Activated T-cell treated with anti-CD3 and anti-CD28 coated beads, Interleukin-2, amount 50 U/mL, for 72 hours (primary cell): Measurements from ENCODE around the gene RGS8. TPM values are rescaled to one million over a fixed set of nuclear protein-coding genes. Genes with fewer than 3 reads are reported as not detected.

Source experiments
- ATAC-seq, 2 donors: fragments of 150-1000 bp; cut with Tn5 transposase; replicated peaks in 1 of 2; 2 replicates each; pipeline ENCODE4 v1.10.0; 2021; ENCODE audit warnings: moderate library complexity in 2 of 2, mild to moderate bottlenecking in 1 of 2
- DNase-seq, 2 donors: peaks; one replicate each; pipeline ENCODE4 v3.0.0; 2021 to 2022; ENCODE audit warnings: mixed read lengths in 1 of 2
- H3K27ac Mint-ChIP-seq: one replicate; pipeline ENCODE4 v1.8.0; 2022; ENCODE audit warnings: mild to moderate bottlenecking, moderate library complexity, mixed read lengths
- H3K27me3 Mint-ChIP-seq: one replicate; pipeline ENCODE4 v1.8.0; 2022; ENCODE audit warnings: low read depth, mixed read lengths
- H3K36me3 Mint-ChIP-seq, 2 donors: one replicate each; pipeline ENCODE4 v1.8.0; 2022; ENCODE audit warnings: mixed read lengths in 2 of 2, mild to moderate bottlenecking in 1 of 2; ENCODE audit not compliant: insufficient read depth in 2 of 2
- H3K4me1 Mint-ChIP-seq: one replicate; pipeline ENCODE4 v1.8.0; 2022; ENCODE audit warnings: low read depth, mixed read lengths
- H3K4me3 Mint-ChIP-seq, 2 donors: one replicate each; pipeline ENCODE4 v1.8.0; 2022; ENCODE audit warnings: mild to moderate bottlenecking in 2 of 2, mixed read lengths in 2 of 2, moderate library complexity in 2 of 2
- H3K9me3 Mint-ChIP-seq, 2 donors: one replicate each; pipeline ENCODE4 v1.8.0; 2022; ENCODE audit warnings: mixed read lengths in 2 of 2
- total RNA-seq, 2 donors: library from RNA; stranded (reverse); gene quantifications; one replicate each; pipeline ENCODE4 v1.2.3, GENCODE V29; 2022

The RGS8 gene
- total RNA-seq, 2 donors from 2014 or later = 0.05 TPM; not detected in 1

GRCh38 chr1:182676274-182676673 is 8.1 kb downstream of the RGS8 start:
- ATAC-seq (no peak), DNase-seq (no peak)
- Mint-ChIP-seq H3K9me3 (no peaks in the 10 kb centered on the region), H3K27ac (no peak overlapping the region), H3K4me1 (peaks cover 16% of the 10 kb centered on the region), H3K27me3 (peaks cover 52% of the 10 kb centered on the region), H3K36me3 (peaks cover 0 to 2% of the 10 kb centered on the region in 2 donors), H3K4me3 (no peak overlapping the region)

- H3K27ac Mint-ChIP-seq = no peak overlapping the region
- peaks cover 48% of the 10 kb centered on the region for H3K27me3 Mint-ChIP-seq
- no peak for DNase-seq
- peaks cover 0 to 2% of the 10 kb centered on the region in 2 donors for H3K36me3 Mint-ChIP-seq
- H3K9me3 Mint-ChIP-seq = no peaks in the 10 kb centered on the region
- H3K4me1 Mint-ChIP-seq = peaks cover 4% of the 10 kb centered on the region
- H3K4me3 Mint-ChIP-seq = no peak overlapping the region
- peak in 1 of 2 donors; percentile 15 for ATAC-seq
These were observed 9.8 kb downstream of the RGS8 start for GRCh38 chr1:182674346-182675246.

GRCh38 chr1:182672487-182672836 is 11.9 kb downstream of the RGS8 start:
- Mint-ChIP-seq H3K4me3 (no peak overlapping the region), H3K36me3 (peaks cover 0 to 2% of the 10 kb centered on the region in 2 donors), H3K27ac (no peak overlapping the region), H3K27me3 (peaks cover 41% of the 10 kb centered on the region), H3K9me3 (no peaks in the 10 kb centered on the region), H3K4me1 (peaks cover 4% of the 10 kb centered on the region)
- DNase-seq = no peak
- no peak for ATAC-seq

GRCh38 chr1:182671750-182672486 is 12.5 kb downstream of the RGS8 start:
- H3K27ac Mint-ChIP-seq = no peak overlapping the region
- H3K36me3 Mint-ChIP-seq = peaks cover 0 to 2% of the 10 kb centered on the region in 2 donors
- no peak for ATAC-seq
- H3K4me1 Mint-ChIP-seq = peaks cover 4% of the 10 kb centered on the region
- no peaks in the 10 kb centered on the region for H3K9me3 Mint-ChIP-seq
- H3K27me3 Mint-ChIP-seq = peaks cover 41% of the 10 kb centered on the region
- H3K4me3 Mint-ChIP-seq = no peak overlapping the region
- DNase-seq = no peak

- H3K4me3 Mint-ChIP-seq = no peak overlapping the region
- DNase-seq (no peak), ATAC-seq (no peak)
- H3K27ac Mint-ChIP-seq = no peak overlapping the region
- no peaks in the 10 kb centered on the region for H3K36me3 Mint-ChIP-seq
- peaks cover 4% of the 10 kb centered on the region for H3K4me1 Mint-ChIP-seq
- no peaks in the 10 kb centered on the region for H3K9me3 Mint-ChIP-seq
- H3K27me3 Mint-ChIP-seq = peaks cover 34% of the 10 kb centered on the region
These were observed 14.2 kb downstream of the RGS8 start for GRCh38 chr1:182670032-182670749.

- no peak overlapping the region for H3K27ac Mint-ChIP-seq
- no peaks in the 10 kb centered on the region for H3K9me3 Mint-ChIP-seq
- no peak for DNase-seq
- H3K4me3 Mint-ChIP-seq = no peak overlapping the region
- H3K4me1 Mint-ChIP-seq = peaks cover 4% of the 10 kb centered on the region
- no peaks in the 10 kb centered on the region for H3K36me3 Mint-ChIP-seq
- ATAC-seq = no peak
- H3K27me3 Mint-ChIP-seq = peaks cover 27% of the 10 kb centered on the region
These were observed 15.1 kb downstream of the RGS8 start for GRCh38 chr1:182669266-182669665.

- Mint-ChIP-seq H3K27ac (no peak overlapping the region), H3K4me3 (no peak overlapping the region), H3K36me3 (no peaks in the 10 kb centered on the region), H3K4me1 (peaks cover 4% of the 10 kb centered on the region), H3K27me3 (peaks cover 28% of the 10 kb centered on the region), H3K9me3 (no peaks in the 10 kb centered on the region)
- ATAC-seq (no peak), DNase-seq (no peak)
These were observed 15.8 kb downstream of the RGS8 start for GRCh38 chr1:182668521-182669054.

GRCh38 chr1:182667848-182668505 is 16.4 kb downstream of the RGS8 start:
- Mint-ChIP-seq H3K27ac (no peak overlapping the region), H3K4me3 (no peak overlapping the region), H3K9me3 (no peaks in the 10 kb centered on the region), H3K4me1 (peaks cover 4% of the 10 kb centered on the region), H3K36me3 (no peaks in the 10 kb centered on the region), H3K27me3 (peaks cover 29% of the 10 kb centered on the region)
- ATAC-seq (no peak), DNase-seq (no peak)

- Mint-ChIP-seq H3K27me3 (peaks cover 30% of the 10 kb centered on the region), H3K4me3 (no peak overlapping the region), H3K9me3 (no peaks in the 10 kb centered on the region), H3K27ac (no peak overlapping the region), H3K36me3 (no peaks in the 10 kb centered on the region), H3K4me1 (peaks cover 4% of the 10 kb centered on the region)
- DNase-seq (no peak), ATAC-seq (no peak)
These were observed 17.7 kb downstream of the RGS8 start for GRCh38 chr1:182666706-182667105.

- ATAC-seq = no peak
- H3K9me3 Mint-ChIP-seq = no peaks in the 10 kb centered on the region
- H3K4me1 Mint-ChIP-seq = no peaks in the 10 kb centered on the region
- H3K4me3 Mint-ChIP-seq = no peak overlapping the region
- H3K27me3 Mint-ChIP-seq = peaks cover 28% of the 10 kb centered on the region
- H3K27ac Mint-ChIP-seq = peak overlapping the region; percentile 42
- no peak for DNase-seq
- no peaks in the 10 kb centered on the region for H3K36me3 Mint-ChIP-seq
These were observed 20.1 kb downstream of the RGS8 start for GRCh38 chr1:182664296-182664695.

- Mint-ChIP-seq H3K4me1 (no peaks in the 10 kb centered on the region), H3K36me3 (no peaks in the 10 kb centered on the region), H3K27ac (no peak overlapping the region), H3K9me3 (no peaks in the 10 kb centered on the region), H3K27me3 (peaks cover 31% of the 10 kb centered on the region), H3K4me3 (no peak overlapping the region)
- DNase-seq (no peak), ATAC-seq (no peak)
These were observed 21.4 kb downstream of the RGS8 start for GRCh38 chr1:182662956-182663355.

GRCh38 chr1:182662121-182662890 is 22.1 kb downstream of the RGS8 start:
- ATAC-seq (no peak), DNase-seq (no peak)
- Mint-ChIP-seq H3K9me3 (no peaks in the 10 kb centered on the region), H3K4me1 (no peaks in the 10 kb centered on the region), H3K36me3 (no peaks in the 10 kb centered on the region), H3K27ac (no peak overlapping the region), H3K4me3 (no peak overlapping the region), H3K27me3 (peaks cover 32% of the 10 kb centered on the region)
